ENCODE measurements around the gene SLC36A4.
A peak's percentile ranks its signal among the peaks of the same experiment; 100 is the strongest.
"Not testable (repeated sequence)": the region's sequence is repeated elsewhere in the genome, so short reads cannot be mapped to it uniquely, and the experiment has no call there.

Gene SLC36A4

GRCh38 chr11:93197380-93198214 lies at the start of gene SLC36A4:
Gene SLC36A4 (minus strand): TSS chr11:93197991. CDS start chr11:93197832, 159 bp downstream.
- DNase-seq (ENCODE audit: low read depth in 3 of 3) = peak; percentile 66 to 78 (median 74)

GRCh38 chr11:93246790-93247189 lies 49.0 kb upstream of the SLC36A4 start:
- DNase-seq (ENCODE audit: low read depth in 3 of 3) = not testable (repeated sequence)

- no peak for DNase-seq (ENCODE audit: low read depth in 3 of 3)
Observed at GRCh38 chr11:93244018-93244417, 46.2 kb upstream of the SLC36A4 start.

- DNase-seq (ENCODE audit: low read depth in 3 of 3) = no peak
Observed at GRCh38 chr11:93239966-93240365, 42.2 kb upstream of the SLC36A4 start.

- DNase-seq (ENCODE audit: low read depth in 3 of 3) = no peak
Observed at GRCh38 chr11:93238956-93239355, 41.2 kb upstream of the SLC36A4 start.

GRCh38 chr11:93236741-93237675 lies 39.2 kb upstream of the SLC36A4 start:
- DNase-seq (ENCODE audit: low read depth in 3 of 3) = no peak

- DNase-seq (ENCODE audit: low read depth in 3 of 3) = peak; percentile 22 to 35 (median 23)
Observed at GRCh38 chr11:93234602-93235207, 36.9 kb upstream of the SLC36A4 start.

GRCh38 chr11:93229876-93230275 lies 32.1 kb upstream of the SLC36A4 start:
- DNase-seq (ENCODE audit: low read depth in 3 of 3) = no peak

- no peak for DNase-seq (ENCODE audit: low read depth in 3 of 3)
Observed at GRCh38 chr11:93225662-93226061, 27.9 kb upstream of the SLC36A4 start.

- DNase-seq (ENCODE audit: low read depth in 3 of 3) = no peak
Observed at GRCh38 chr11:93221539-93221938, 23.7 kb upstream of the SLC36A4 start.

GRCh38 chr11:93220078-93220477 lies 22.3 kb upstream of the SLC36A4 start:
- DNase-seq (ENCODE audit: low read depth in 3 of 3) = no peak

GRCh38 chr11:93219440-93219839 lies 21.6 kb upstream of the SLC36A4 start:
- DNase-seq (ENCODE audit: low read depth in 3 of 3) = no peak

GRCh38 chr11:93216511-93217101 lies 18.8 kb upstream of the SLC36A4 start:
- no peak for DNase-seq (ENCODE audit: low read depth in 3 of 3)

GRCh38 chr11:93213622-93214021 lies 15.8 kb upstream of the SLC36A4 start:
- DNase-seq (ENCODE audit: low read depth in 3 of 3) = no peak

- DNase-seq (ENCODE audit: low read depth in 3 of 3) = no peak
Observed at GRCh38 chr11:93212094-93212493, 14.3 kb upstream of the SLC36A4 start.

GRCh38 chr11:93209466-93209865 lies 11.7 kb upstream of the SLC36A4 start:
- DNase-seq (ENCODE audit: low read depth in 3 of 3) = no peak

- no peak for DNase-seq (ENCODE audit: low read depth in 3 of 3)
Observed at GRCh38 chr11:93208663-93209270, 11.0 kb upstream of the SLC36A4 start.

- DNase-seq (ENCODE audit: low read depth in 3 of 3) = no peak
Observed at GRCh38 chr11:93199616-93200015, 1.8 kb upstream of the SLC36A4 start.

- DNase-seq (ENCODE audit: low read depth in 3 of 3) = no peak
Observed at GRCh38 chr11:93198215-93198845, 539 bp upstream of the SLC36A4 start.

GRCh38 chr11:93196816-93197379 lies 893 bp downstream of the SLC36A4 start:
- no peak for DNase-seq (ENCODE audit: low read depth in 3 of 3)

All from stimulated activated CD4-positive, alpha-beta T cell treated with anti-CD3 and anti-CD28 coated beads, TNF-alpha, amount 100 ng/mL, for 4 hours (primary cell).